ENCODE measurements around the gene ZNF614.
A peak's percentile ranks its signal among the peaks of the same experiment; 100 is the strongest.
"Not testable (repeated sequence)": the region's sequence is repeated elsewhere in the genome, so short reads cannot be mapped to it uniquely, and the experiment has no call there.

Gene ZNF614

GRCh38 chr19:52028027-52028779, at the start of gene ZNF614:
Gene ZNF614, minus strand, starts transcription at chr19:52028379. Its CDS starts 2,634 bp downstream, at chr19:52025745.
- H3K4me3 ChIP-seq (ENCODE audit: low read depth, low read length) = peak within 1 kb of the TSS; percentile 98

DNA sequence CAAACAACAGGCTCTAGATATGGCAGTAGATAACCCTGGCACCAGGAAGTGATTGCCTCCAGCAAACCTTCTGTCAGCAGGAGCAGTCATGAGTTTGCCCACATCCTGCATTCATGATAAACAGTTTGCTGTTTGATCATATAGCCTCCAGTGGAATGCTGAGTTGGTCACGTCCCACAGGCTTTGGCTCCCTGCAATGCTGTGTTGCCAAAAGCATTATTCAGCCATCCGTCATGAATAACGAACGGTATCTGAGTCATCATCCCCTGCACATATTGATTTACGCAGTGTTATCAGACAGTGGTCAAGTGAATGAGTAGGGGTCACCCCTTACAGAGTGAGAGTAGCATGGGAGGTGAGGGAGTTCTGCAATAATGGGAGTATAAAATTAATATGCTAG, 42.3 kb upstream of the ZNF614 start:
- no peak overlapping the region for H3K4me3 ChIP-seq (ENCODE audit: low read depth, low read length)

DNA sequence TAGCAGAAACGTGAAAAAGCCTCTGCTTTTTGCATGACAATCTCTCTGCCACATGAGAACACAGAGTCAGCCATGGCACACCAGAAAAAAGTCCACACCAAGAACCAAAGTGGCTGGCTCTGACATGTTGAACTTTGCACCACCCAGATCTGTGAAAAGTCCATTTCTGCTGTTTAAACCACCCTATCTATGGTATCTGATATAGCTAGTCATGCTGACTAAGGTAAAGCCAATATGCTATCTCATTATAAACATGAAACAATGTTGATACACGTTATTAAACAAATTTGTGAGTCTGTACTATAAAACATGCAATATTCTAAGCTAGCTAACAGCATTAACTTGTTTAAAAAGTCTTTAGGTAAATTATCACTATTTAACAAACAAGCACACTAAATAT, 41.5 kb upstream of the ZNF614 start:
- no peak overlapping the region for H3K4me3 ChIP-seq (ENCODE audit: low read depth, low read length)

GRCh38 chr19:52066258-52066863, 38.2 kb upstream of the ZNF614 start:
- H3K4me3 ChIP-seq (ENCODE audit: low read depth, low read length) = no peak overlapping the region

GRCh38 chr19:52065399-52065798, 37.2 kb upstream of the ZNF614 start:
- no peak overlapping the region for H3K4me3 ChIP-seq (ENCODE audit: low read depth, low read length)

DNA sequence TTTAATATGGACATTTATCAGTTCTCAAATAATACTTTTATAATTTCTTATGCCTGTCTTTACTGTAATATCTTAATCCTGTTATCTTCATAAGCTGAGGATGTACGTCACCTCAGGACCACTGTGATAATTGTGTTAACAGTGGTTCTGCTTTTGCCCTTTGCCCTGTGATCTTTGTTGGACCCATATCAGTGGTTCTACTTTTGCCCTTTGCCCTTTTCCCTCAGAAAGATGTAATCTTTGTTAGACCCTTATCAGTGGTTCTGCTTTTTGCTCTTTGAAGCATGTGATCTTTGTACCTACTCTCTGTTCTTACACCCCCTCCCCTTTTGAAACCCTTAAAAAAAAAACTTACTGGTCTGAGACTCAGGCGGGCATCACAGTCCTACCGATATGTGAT, 28.3 kb upstream of the ZNF614 start:
- H3K4me3 ChIP-seq (ENCODE audit: low read depth, low read length) = not testable (repeated sequence)

- H3K4me3 ChIP-seq (ENCODE audit: low read depth, low read length) = not testable (repeated sequence)
These were observed 23.6 kb upstream of the ZNF614 start for GRCh38 chr19:52051736-52052135.

GRCh38 chr19:52048555-52049501, 20.6 kb upstream of the ZNF614 start, which contains the start of gene ZNF432:
Gene ZNF432, minus strand, starts transcription at chr19:52048838. Its CDS starts 1,970 bp downstream, at chr19:52046868.
- peak within 1 kb of the TSS; percentile 93 for H3K4me3 ChIP-seq (ENCODE audit: low read depth, low read length)

GRCh38 chr19:52039169-52039568, 11.0 kb upstream of the ZNF614 start:
- no peak overlapping the region for H3K4me3 ChIP-seq (ENCODE audit: low read depth, low read length)

GRCh38 chr19:52034051-52034728, 6.0 kb upstream of the ZNF614 start:
- no peak overlapping the region for H3K4me3 ChIP-seq (ENCODE audit: low read depth, low read length)

DNA sequence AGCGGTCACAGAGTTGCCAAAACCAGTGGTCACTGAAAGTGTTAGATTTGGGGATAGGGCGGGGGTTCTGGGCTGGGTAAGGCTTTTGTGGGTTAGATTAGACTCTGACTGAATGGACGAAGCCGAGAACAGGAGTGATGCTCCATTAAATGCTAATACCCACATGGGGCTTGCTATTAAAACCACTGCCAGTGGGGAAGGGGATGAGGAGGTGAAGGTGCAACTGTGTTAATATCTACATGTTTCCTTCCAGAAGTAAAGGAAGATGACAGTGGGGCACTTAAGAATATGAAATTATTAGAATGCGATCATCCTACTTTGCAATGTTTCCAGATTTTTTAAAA, 573 bp upstream of the ZNF614 start:
- H3K4me3 ChIP-seq (ENCODE audit: low read depth, low read length) = peak overlapping the region; percentile 98

DNA sequence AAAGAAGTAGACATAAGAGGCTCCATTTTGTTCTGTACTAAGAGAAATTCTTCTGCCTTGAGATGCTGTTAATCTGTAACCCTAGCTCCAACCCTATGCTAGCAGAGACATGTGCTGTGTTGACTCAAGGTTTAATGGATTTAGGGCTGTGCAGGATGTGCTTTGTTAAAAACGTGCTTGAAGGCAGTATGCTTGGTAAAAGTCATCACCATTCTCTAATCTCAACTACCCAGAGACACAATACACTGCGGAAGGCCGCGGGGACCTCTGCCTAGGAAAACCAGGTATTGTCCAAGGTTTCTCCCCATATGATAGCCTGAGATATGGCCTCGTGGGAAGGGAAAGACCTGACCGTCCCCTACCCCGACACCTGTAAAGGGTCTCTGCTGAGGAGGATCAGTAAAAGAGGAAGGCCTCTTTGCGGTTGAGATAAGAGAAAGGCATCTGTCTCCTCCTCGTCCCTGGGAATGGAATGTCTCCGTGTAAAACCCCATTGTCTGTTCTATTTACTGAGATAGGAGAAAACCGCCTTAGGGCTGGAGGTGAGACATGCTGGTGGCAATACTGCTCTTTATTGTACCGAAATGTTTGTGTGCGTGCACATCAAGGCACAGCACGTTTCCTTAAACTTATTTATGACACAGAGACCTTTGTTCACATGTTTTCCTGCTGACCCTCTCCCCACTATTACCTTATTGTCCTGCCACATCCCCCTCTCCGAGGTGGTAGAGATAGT, 1.8 kb downstream of the ZNF614 start:
- H3K4me3 ChIP-seq (ENCODE audit: low read depth, low read length) = not testable (repeated sequence)

DNA sequence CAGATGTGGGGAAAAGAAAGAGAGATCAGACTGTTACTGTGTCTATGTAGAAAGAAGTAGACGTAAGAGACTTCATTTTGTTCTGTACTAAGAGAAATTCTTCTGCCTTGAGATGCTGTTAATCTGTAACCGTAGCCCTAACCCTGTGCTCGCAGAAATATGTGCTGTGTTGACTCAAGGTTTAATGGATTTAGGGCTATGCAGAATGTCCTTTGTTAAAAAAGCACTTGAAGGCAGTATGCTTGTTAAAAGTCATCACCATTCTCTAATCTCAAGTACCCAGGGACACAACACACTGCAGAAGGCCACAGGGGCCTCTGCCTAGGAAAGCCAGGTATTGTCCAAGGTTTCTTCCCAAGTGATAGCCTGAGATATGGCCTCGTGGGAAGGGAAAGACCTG, 3.7 kb downstream of the ZNF614 start:
- not testable (repeated sequence) for H3K4me3 ChIP-seq (ENCODE audit: low read depth, low read length)

GRCh38 chr19:52022193-52022592, 6.0 kb downstream of the ZNF614 start:
- H3K4me3 ChIP-seq (ENCODE audit: low read depth, low read length) = no peak overlapping the region

- H3K4me3 ChIP-seq (ENCODE audit: low read depth, low read length) = no peak overlapping the region
These were observed 7.7 kb downstream of the ZNF614 start for GRCh38 chr19:52020506-52020905.

GRCh38 chr19:52010674-52011073, 17.5 kb downstream of the ZNF614 start:
- H3K4me3 ChIP-seq (ENCODE audit: low read depth, low read length) = no peak overlapping the region

GRCh38 chr19:52007806-52008557, 20.2 kb downstream of the ZNF614 start, which contains the start of gene ZNF615:
Gene ZNF615, minus strand, starts transcription at chr19:52008211. Its CDS starts 4,500 bp downstream, at chr19:52003711.
- H3K4me3 ChIP-seq (ENCODE audit: low read depth, low read length) = peak within 1 kb of the TSS; percentile 95

DNA sequence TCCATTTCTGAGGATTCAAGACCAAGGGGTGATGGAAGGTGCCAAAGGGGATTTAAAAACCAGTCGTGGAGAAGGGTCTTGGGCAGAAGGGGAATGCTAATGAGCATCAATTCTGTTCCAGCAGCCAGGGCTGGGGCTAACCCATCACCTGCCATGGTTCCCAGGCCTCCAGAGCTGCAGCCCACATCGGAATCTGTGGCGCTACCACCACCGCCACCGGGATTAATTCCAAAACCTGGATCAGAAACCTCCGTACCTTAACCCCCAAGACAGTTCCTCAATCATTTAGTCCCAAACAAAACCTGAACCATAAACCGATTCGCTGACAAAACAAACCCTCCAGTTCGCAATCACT, 20.8 kb downstream of the ZNF614 start:
- H3K4me3 ChIP-seq (ENCODE audit: low read depth, low read length) = peak overlapping the region; percentile 95

DNA sequence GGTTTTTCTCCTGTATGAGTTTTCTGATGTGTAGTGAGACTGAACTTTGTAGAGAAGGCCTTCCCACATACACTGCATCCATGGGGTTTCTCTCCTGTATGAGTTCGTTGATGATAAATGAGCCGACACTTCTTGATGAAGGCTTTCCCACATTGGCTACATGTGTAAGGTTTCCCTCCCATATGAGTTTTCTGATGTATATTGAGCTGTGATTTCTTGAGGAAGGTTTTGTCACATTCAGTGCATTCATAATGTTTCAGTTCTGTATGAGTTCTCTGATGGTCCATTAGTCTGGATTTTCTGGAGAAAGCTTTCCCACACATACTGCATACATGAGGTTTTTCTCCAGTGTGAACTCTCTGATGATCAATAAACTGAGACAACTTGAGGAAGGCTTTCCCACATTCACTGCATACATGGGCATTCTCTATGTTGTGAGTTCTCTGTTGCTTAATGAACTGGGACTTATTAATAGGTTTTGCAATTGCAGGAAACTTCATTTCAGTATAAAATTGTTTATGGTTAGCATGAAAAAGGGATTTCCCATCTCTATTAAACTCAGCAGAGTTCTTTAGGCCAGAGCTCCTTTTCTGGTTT, 34.0 kb downstream of the ZNF614 start:
- no peak overlapping the region for H3K4me3 ChIP-seq (ENCODE audit: low read depth, low read length)

Measured in iPS-11a (cell line).